ES-I3 (cell line): Measurements from ENCODE around the gene PRAMEF33.
"Not testable (repeated sequence)": the region's sequence is repeated elsewhere in the genome, so short reads cannot be mapped to it uniquely, and the experiment has no call there.

Source experiments
- H3K36me3 ChIP-seq: 2 replicates; pipeline ENCODE4 v1.6.1; 2013; ENCODE audit warnings: mild to moderate bottlenecking, low read length, control low read depth, moderate library complexity; ENCODE audit not compliant: insufficient read depth
- H3K4me1 ChIP-seq: 2 replicates; pipeline ENCODE4 v1.6.1; 2013; ENCODE audit warnings: mild to moderate bottlenecking, control low read depth, low read length; ENCODE audit not compliant: insufficient read depth
- H3K9ac ChIP-seq: 2 replicates; pipeline ENCODE4 v1.6.1; 2013; ENCODE audit warnings: low read depth, mild to moderate bottlenecking, low read length, moderate library complexity
- H3K9me3 ChIP-seq: 2 replicates; pipeline ENCODE4 v1.6.1; 2013; ENCODE audit warnings: mild to moderate bottlenecking, low read length, moderate library complexity; ENCODE audit not compliant: control insufficient read depth, insufficient read depth

The PRAMEF33 gene, protein sequence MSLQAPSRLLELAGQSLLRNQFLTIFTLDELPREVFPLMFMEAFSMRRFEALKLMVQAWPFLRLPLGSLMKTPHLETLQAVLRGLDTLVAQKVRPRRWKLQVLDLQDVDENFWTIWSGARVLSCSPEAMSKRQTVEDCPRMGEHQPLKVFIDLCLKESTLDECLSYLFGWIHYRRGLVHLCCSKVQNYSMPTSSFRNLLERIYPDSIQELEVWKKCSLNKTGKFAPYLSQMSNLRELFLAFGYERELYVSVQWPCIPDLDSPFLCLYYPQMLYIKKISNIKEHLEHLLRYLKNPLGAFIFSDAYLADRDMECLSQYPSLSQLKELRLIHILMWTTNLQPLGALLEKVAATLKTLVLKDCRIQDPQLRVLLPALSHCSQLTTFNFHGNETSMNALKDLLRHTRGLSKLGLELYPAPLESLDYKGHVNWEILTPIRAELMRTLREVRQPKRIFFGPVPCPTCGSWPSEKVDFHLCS

DNA sequence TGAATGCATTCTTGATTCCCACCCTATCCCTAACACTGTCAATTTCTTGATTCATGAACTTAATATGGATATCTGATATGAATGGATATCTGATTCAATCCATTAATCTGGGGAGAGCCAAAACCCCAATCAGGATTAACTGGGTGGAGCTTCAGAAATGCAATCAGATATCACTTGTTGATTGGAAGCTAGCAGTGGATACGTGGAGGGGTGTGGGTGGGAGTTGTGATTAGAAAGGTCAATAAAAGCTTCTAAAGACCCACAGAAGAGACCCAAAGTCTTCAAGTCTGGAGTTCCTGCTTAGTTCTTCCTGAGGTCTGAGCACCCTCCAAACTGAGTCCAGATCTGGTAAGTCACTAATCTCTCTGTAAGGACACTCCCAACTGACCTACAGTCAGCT, at the start of gene PRAMEF33:
Gene PRAMEF33, plus strand, starts transcription at position 301 of the 400 bp plus-strand sequence. CDS start 2,416 bp downstream, outside the sequence.
- H3K9ac ChIP-seq, H3K4me1 ChIP-seq, H3K9me3 ChIP-seq, H3K36me3 ChIP-seq: not testable (repeated sequence)

DNA sequence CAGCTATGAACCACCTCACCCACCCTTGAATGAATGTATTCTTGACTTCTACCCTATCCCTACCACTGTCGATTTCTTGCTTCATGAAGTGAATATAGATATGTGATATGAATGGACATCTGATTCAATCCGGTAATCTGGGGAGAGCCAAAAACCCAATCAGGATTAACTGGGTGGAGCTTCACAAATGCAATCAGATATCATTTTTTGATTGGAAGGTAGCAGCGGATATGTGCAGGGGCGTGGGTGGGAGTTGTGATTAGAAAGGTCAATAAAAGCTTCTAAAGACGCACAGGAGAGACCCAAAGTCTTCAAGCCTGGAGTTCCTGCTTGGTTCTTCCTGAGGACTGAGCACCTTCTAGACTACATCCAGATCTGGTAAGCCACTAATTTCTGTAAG, 49.4 kb upstream of the PRAMEF33 start, which contains the start of gene PRAMEF5:
Gene PRAMEF5, plus strand, starts transcription at position 301 of the 400 bp plus-strand sequence. CDS start 5,071 bp downstream, outside the sequence.
- not testable (repeated sequence) for H3K36me3 ChIP-seq, H3K4me1 ChIP-seq, H3K9ac ChIP-seq, H3K9me3 ChIP-seq

DNA sequence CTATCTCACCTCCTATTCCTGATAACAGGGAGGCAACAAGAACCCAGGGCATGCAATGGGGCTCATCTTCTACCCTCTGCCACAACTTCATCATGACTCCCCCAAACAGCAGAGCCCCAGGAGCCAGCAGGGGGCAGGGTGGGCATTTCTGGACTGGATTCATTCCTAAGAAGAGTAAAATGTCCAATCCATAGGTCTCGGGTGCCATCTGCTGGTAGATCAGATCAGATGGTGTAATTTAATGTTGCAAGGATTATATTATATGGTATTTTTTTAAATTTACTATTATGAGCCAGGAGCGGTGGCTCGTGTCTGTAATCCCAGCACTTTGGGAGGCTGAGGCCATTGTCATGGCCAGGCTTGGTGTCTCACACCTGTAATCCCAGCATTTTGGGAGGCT, 38.2 kb upstream of the PRAMEF33 start:
- H3K4me1 ChIP-seq, H3K36me3 ChIP-seq, H3K9me3 ChIP-seq, H3K9ac ChIP-seq: not testable (repeated sequence)

DNA sequence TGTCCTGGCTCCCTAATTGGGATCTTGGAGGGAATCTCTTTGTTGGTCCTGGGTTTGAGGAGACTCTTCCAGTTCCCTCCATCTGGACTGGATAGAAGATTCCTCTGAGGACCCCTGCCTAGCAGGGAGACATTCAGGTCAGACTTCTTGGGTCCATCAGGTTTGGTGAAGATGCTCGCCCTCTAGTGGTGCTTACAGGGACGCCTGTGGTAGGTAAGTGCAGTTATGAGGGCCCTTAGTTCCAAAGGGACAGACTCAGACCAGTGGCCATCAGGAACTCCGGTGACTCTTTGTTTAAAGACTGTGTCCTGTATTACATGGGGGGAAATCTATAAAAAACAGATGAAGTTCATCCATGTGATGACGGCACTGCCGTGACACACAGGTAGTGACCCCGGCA, 26.3 kb upstream of the PRAMEF33 start:
- not testable (repeated sequence) for H3K9me3 ChIP-seq, H3K4me1 ChIP-seq, H3K9ac ChIP-seq, H3K36me3 ChIP-seq

DNA sequence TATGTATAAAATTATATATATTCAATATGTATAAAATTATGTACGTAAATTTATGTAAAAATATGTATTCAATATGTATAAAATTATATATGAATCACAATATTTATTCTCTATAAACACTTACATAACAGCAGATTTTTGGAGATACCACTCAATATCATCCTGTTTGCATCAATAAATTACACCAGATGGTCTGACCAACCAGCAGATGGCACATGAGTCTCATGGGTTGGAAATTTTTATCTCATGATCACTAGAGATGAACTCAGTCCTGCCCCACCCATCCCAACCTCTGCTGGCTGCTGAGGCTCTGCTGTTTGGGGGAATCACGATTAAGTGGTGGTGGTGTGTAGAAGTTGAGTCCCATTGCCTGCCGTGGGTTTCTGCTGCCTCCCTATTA, 23.7 kb upstream of the PRAMEF33 start:
- H3K9ac ChIP-seq, H3K9me3 ChIP-seq, H3K36me3 ChIP-seq, H3K4me1 ChIP-seq: not testable (repeated sequence)

DNA sequence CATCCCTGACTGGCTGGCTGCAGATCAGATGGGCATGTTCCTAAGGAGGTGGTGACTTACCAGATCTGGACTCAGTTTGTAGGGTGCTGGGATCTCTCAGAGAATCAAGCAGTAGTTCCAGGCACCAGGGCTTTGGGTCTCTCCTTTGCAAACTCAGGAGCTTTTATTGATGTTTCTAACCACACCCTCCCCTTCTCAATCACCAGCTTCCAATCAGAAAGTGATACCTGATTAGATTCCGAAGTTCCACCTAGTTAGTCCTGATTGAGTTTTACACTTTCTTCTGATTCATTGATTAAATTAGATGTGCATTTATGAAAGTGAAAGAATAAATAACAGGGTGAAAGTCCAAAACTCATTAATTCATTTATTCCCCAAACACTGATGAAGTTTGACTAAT, 18.3 kb upstream of the PRAMEF33 start, which contains the start of gene PRAMEF8:
Gene PRAMEF8, minus strand, starts transcription at position 101 of the 400 bp plus-strand sequence. CDS start 1,046 bp downstream, outside the sequence.
- H3K4me1 ChIP-seq, H3K9ac ChIP-seq, H3K36me3 ChIP-seq, H3K9me3 ChIP-seq: not testable (repeated sequence)

DNA sequence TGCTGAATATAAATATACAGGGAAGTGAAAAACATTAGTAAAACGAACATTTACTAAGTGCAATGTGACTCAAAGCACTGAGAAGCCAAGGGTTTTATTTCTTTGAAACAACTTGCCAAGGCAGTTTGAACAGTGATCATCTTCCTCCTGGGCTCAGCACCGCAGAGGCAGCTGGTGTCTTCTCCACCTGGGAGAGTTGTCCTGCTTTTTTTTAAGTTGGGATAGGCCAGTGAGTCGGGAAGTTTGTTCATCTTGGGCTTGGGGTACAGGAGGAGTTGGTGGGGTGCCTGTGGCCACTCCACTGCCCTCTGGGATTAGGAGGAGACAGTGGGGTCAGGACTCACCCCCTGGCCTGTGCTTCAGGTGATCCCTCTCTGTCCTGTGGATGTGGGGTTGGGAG, 14.3 kb upstream of the PRAMEF33 start:
- not testable (repeated sequence) for H3K4me1 ChIP-seq, H3K9ac ChIP-seq, H3K9me3 ChIP-seq, H3K36me3 ChIP-seq

DNA sequence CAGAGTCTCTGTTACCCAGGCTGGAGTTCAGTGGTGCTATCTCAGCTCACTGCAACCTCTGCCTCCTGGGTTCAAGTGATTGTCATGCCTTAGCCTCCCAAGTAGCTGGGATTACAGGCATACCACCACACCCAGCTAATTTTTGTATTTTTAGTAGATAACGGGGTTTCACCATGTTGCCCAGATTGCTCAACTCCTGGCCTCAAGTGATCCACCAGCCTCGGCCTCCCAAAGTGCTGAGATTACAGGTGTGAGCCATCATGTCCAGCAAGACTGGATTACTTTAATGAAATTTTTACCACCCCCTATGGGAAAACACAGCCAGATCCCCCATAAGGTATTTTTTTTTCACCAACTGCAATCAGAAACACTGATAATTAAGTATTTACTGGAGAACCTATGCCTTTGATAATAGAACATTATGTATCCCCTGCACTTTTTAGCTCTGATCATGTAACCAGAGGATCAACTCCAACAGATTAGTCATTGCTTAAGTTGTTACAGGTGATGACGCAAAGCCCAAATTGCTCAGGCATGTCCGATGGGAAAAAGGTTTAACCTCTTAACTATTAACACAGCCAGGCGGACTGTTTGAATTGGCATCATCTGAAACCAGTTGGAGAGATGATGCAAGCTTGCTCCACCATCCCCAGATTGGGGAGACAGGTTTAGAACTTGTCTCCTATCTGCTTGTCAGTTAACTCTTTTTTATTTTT, 6.0 kb upstream of the PRAMEF33 start:
- H3K4me1 ChIP-seq, H3K9ac ChIP-seq, H3K9me3 ChIP-seq, H3K36me3 ChIP-seq: not testable (repeated sequence)

DNA sequence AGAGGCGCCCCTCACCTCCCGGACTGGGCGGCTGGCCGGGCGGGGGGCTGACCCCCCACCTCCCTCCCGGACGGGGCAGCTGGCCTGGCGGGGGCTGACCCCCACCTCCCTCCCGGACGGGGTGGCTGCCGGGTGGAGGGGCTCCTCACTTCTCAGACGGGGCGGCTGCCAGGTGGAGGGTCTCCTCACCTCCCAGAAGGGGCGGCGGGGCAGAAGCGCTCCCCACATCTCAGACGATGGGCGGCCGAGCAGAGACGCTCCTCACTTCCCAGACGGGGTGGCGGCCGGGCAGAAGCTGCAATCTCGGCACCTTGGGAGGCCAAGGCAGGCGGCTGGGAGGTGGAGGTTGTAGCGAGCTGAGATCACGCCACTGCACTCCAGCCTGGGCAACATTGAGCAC, 4.6 kb upstream of the PRAMEF33 start:
- H3K36me3 ChIP-seq, H3K9ac ChIP-seq, H3K9me3 ChIP-seq, H3K4me1 ChIP-seq: not testable (repeated sequence)

DNA sequence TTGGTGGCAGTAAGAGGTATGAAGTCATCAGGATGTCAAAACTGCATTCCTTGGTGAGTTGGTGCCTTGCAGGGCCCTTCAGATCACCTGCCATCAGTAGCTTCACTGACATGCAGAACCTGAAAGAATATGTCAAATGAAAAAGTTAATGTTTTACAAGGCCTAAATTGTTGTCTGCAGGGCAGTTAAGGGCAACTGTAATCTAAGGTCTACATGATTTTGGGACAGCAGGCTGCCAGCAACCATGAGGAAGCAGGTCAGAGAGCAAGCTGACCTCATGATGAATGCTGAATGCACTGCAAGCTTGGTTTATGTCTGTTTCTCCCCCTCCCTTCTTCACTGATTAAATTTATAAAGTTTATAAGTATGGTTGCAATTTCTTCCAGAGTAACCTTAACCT, 1.1 kb upstream of the PRAMEF33 start:
- H3K36me3 ChIP-seq, H3K4me1 ChIP-seq, H3K9me3 ChIP-seq, H3K9ac ChIP-seq: not testable (repeated sequence)

DNA sequence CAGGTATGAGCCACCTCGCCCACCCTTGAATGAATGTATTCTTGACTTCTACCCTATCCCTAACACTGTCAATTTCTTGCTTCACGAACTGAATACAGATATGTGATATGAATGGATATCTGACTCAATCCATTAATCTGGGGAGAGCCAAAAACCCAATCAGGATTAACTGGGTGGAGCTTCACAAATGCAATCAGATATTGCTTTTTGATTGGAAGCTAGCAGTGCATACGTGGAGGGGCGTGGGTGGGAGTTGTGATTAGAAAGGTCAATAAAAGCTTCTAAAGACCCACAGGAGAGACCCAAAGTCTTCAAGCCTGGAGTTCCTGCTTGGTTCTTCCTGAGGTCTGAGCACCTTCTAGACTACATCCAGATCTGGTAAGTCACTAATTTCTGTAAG, 11.9 kb downstream of the PRAMEF33 start, which contains the start of gene PRAMEF15:
Gene PRAMEF15, plus strand, starts transcription at position 301 of the 400 bp plus-strand sequence. CDS start 2,827 bp downstream, outside the sequence.
- H3K36me3 ChIP-seq, H3K9me3 ChIP-seq, H3K4me1 ChIP-seq, H3K9ac ChIP-seq: not testable (repeated sequence)

DNA sequence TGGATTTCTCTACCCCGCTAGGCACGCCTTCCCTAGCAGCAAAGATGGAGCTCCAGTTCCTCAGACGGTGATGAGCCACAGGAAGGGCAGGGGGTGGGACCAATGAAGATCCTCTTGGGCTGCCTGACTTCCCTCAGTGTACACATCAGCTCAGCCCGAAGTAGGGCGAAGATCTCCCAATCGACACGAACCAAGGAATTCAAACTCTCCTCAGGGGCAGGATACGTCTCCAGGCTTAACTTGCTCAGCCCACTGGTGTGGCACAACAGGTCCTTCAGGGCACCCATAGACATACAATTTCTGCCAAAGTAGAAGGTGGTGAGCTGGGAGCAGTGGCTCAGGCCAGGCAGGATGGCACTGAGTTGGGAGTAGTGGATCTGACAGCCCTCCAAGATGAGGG, 39.2 kb downstream of the PRAMEF33 start:
- not testable (repeated sequence) for H3K9ac ChIP-seq, H3K36me3 ChIP-seq, H3K4me1 ChIP-seq, H3K9me3 ChIP-seq

DNA sequence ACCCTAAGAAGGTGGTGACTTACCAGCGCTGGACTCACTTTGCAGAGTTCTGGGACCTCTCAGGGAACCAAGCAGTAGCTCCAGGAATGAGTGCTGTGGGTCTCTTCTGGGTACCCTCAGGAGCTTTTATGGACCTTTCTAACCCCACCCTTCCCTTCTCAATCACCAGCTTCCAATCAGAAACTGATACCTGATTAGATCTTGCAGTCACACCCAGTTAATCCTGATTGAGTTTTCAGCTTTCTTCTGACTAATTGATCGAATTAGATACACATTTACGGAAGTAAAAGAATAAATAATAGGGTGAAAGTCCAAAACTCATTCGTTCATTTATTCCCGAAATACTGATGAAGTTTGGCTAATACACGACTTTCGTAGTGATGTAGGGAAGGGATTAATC, 43.7 kb downstream of the PRAMEF33 start, which contains the start of gene PRAMEF14:
Gene PRAMEF14, minus strand, starts transcription at position 101 of the 400 bp plus-strand sequence. CDS start 1,820 bp downstream, outside the sequence.
- H3K36me3 ChIP-seq, H3K9me3 ChIP-seq, H3K4me1 ChIP-seq, H3K9ac ChIP-seq: not testable (repeated sequence)

DNA sequence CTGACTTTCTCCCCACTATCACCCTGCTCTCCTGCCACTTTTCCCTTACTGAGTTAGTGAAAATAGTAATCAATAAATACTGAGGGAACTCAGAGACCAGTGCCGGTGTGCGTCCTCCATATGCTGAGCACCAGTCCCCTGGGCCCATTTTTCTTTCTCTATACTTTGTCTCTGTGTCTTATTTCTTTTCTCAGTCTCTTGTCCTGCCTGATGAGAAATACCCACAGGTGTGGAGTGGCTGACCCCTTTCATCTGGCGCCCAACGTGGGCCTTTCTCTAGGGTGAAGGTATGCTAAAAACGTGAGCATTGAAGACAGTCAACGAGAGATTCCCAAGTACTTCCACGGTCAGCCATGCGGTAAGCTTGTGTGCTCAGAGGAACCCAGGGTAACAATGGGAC, 50.1 kb downstream of the PRAMEF33 start:
- H3K9ac ChIP-seq, H3K36me3 ChIP-seq, H3K4me1 ChIP-seq, H3K9me3 ChIP-seq: not testable (repeated sequence)

DNA sequence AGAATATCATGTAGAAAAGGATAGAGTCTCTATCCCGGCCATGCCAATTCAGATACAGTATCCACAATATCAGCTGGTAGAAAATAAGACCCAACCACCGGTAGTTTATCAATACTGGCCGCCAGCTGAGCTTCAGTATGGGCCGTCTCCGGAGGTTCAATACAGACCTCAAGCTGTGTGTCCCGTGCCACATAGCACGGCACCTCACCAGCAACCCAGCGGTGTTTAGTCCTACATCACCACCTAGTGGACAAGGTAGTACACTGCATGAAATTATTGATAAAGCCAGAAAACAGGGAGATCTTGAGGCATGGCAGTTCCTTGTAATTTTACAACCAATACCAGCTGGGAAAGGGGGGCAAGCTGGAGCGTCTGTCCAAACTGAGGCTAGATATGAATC, 51.1 kb downstream of the PRAMEF33 start:
- not testable (repeated sequence) for H3K36me3 ChIP-seq, H3K9ac ChIP-seq, H3K4me1 ChIP-seq, H3K9me3 ChIP-seq
